Spinal cord (tissue), 10 donors: Measurements from ENCODE around the gene CD8A. TPM values are rescaled to one million over a fixed set of nuclear protein-coding genes. Genes with fewer than 3 reads are reported as not detected.
A peak's percentile ranks its signal among the peaks of the same experiment; 100 is the strongest.

ENCODE experiments used
- DNase-seq, 6 donors: peaks; one replicate each; pipeline versions ENCODE4 v3.0.0 to v3.0.0-alpha.2; 2013 to 2015; ENCODE audit warnings: low spot score in 6 of 6, low read depth in 4 of 6
- H3K27ac ChIP-seq: one replicate; pipeline ENCODE4 v1.5.1; 2013; ENCODE audit warnings: low read depth, low read length, control low read depth
- H3K27me3 ChIP-seq: one replicate; pipeline ENCODE4 v1.6.1; 2013; ENCODE audit warnings: low read length; ENCODE audit not compliant: control insufficient read depth, insufficient read depth
- H3K36me3 ChIP-seq: one replicate; pipeline ENCODE4 v1.6.1; 2013; ENCODE audit warnings: low read length; ENCODE audit not compliant: control insufficient read depth, insufficient read depth
- H3K4me1 ChIP-seq: one replicate; pipeline ENCODE4 v1.6.1; 2013; ENCODE audit warnings: low read length; ENCODE audit not compliant: control insufficient read depth, insufficient read depth
- H3K4me3 ChIP-seq: one replicate; pipeline ENCODE4 v1.5.1; 2013; ENCODE audit warnings: low read depth, low read length, control low read depth
- H3K9me3 ChIP-seq: one replicate; pipeline ENCODE4 v1.6.1; 2013; ENCODE audit warnings: low read length; ENCODE audit not compliant: control insufficient read depth, insufficient read depth
- WGBS: methylation state at CpG from one replicate; pipeline ENCODE4 v1.1.5; 2013; ENCODE audit warnings: missing lambda C conversion rate; ENCODE audit not compliant: insufficient coverage; 5-methylcytosine and 5-hydroxymethylcytosine counted together
- polyA plus RNA-seq, 2 donors: library from polyadenylated mRNA; unstranded; fragments of 120-200 nt; gene quantifications; one replicate each; pipeline ENCODE4 v1.2.1, GENCODE V29; 2013; ENCODE audit not compliant: insufficient read length in 2 of 2
- total RNA-seq, 2 donors: library from RNA; depleted of rRNA in 1 of 2; stranded (reverse); fragments of 120-200 nt in 1 of 2; fragments of >200 nt in 1 of 2; gene quantifications; one replicate each; pipeline versions ENCODE4 v1.2.3 to v1.2.4, GENCODE V29; 2013 to 2014
- donor health status: healthy.

The CD8A gene
- total and polyA plus RNA-seq, 4 donors: 0.88 to 4.2 (median 2.7) TPM

GRCh38 chr2:86782748-86783147 lies 8.0 kb downstream of the CD8A start:
- no peak overlapping the region for H3K4me3 ChIP-seq
- no peaks in the 10 kb centered on the region for H3K9me3 ChIP-seq
- H3K4me1 ChIP-seq: peaks cover 5% of the 10 kb centered on the region
- WGBS: 91% methylated on average over 6 of the region's 7 CpGs
- DNase-seq: no peak
- H3K27me3 ChIP-seq: peaks cover 10% of the 10 kb centered on the region
- no peaks in the 10 kb centered on the region for H3K36me3 ChIP-seq
- H3K27ac ChIP-seq: no peak overlapping the region

GRCh38 chr2:86781363-86781762 lies 9.3 kb downstream of the CD8A start:
- no peak overlapping the region for H3K27ac ChIP-seq
- no peaks in the 10 kb centered on the region for H3K4me1 ChIP-seq
- H3K9me3 ChIP-seq: no peaks in the 10 kb centered on the region
- peaks cover 5% of the 10 kb centered on the region for H3K27me3 ChIP-seq
- DNase-seq: no peak
- H3K36me3 ChIP-seq: no peaks in the 10 kb centered on the region
- no CpG with 5 or more reads among the region's 9 CpGs for WGBS
- H3K4me3 ChIP-seq: no peak overlapping the region

GRCh38 chr2:86779971-86780370 lies 10.7 kb downstream of the CD8A start:
- Histone ChIP-seq H3K4me1 (peaks cover under 1% of the 10 kb centered on the region), H3K4me3 (no peak overlapping the region), H3K27ac (no peak overlapping the region), H3K36me3 (peaks cover under 1% of the 10 kb centered on the region), H3K9me3 (no peaks in the 10 kb centered on the region), H3K27me3 (no peaks in the 10 kb centered on the region)
- DNase-seq: no peak
- 77% methylated on average over 1 of the region's 3 CpGs for WGBS

- H3K4me3 ChIP-seq: no peak overlapping the region
- H3K4me1 ChIP-seq: peaks cover 3% of the 10 kb centered on the region
- no peaks in the 10 kb centered on the region for H3K27me3 ChIP-seq
- no peak overlapping the region for H3K27ac ChIP-seq
- DNase-seq: no peak
- WGBS: no CpG with 5 or more reads among the region's 2 CpGs
- peaks cover 4% of the 10 kb centered on the region for H3K36me3 ChIP-seq
- H3K9me3 ChIP-seq: no peaks in the 10 kb centered on the region
These were observed 11.8 kb downstream of the CD8A start for GRCh38 chr2:86778957-86779356.

GRCh38 chr2:86776532-86776931 lies 14.2 kb downstream of the CD8A start:
- 93% methylated on average over 2 of the region's 7 CpGs for WGBS
- DNase-seq: no peak
- peaks cover 3% of the 10 kb centered on the region for H3K4me1 ChIP-seq
- H3K9me3 ChIP-seq: no peaks in the 10 kb centered on the region
- H3K36me3 ChIP-seq: peaks cover 12% of the 10 kb centered on the region
- H3K4me3 ChIP-seq: no peak overlapping the region
- H3K27me3 ChIP-seq: no peaks in the 10 kb centered on the region
- no peak overlapping the region for H3K27ac ChIP-seq

DNA sequence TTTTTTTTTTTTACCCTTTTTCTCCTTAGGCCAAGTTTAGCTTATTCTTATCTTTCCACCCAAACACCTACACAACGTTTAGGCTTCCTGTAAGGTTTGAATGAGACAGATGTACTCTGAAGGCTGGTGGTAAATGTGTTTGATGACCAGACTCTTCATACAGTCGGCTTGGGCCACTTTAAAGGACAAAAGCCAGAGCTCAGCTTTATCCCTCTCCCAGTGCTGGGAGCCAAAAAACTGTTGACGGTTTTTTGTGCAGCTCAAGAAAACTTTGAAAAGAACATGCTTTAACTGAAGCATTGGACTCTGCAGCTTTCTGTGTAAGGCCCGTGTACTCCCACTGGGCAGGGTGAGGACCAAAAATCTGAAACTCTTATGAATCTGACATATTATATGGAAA lies 15.4 kb downstream of the CD8A start:
- no peak overlapping the region for H3K27ac ChIP-seq
- no peak overlapping the region for H3K4me3 ChIP-seq
- WGBS: 0% methylated on average over 1 of the region's 4 CpGs
- DNase-seq: no peak
- peaks cover 15% of the 10 kb centered on the region for H3K36me3 ChIP-seq
- H3K27me3 ChIP-seq: no peaks in the 10 kb centered on the region
- no peaks in the 10 kb centered on the region for H3K9me3 ChIP-seq
- H3K4me1 ChIP-seq: peaks cover 3% of the 10 kb centered on the region

DNA sequence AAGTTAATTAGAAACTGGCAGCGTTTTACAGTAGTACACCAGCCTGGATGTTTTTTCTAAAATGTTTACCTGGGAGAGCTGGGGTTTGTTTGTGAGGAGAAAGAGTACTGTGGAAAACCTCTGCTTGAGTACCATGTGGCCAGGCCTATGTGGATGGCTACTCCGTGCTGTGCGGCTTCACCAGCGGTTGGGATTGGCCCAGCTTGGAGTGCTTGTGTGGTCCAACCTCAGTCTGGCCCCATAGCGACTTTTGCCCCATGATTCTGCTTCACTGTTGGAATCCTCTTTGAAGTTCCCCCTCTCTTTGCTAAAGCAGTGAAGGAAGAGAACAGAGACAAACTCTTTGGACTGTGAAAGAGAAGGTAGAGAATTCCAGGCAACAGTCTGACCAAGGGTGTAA lies 15.9 kb downstream of the CD8A start:
- 44% methylated on average over 5 of the region's 5 CpGs for WGBS
- H3K4me1 ChIP-seq: peaks cover 3% of the 10 kb centered on the region
- peaks cover 15% of the 10 kb centered on the region for H3K36me3 ChIP-seq
- DNase-seq: peak in 1 of 6 donors; percentile 15
- no peaks in the 10 kb centered on the region for H3K27me3 ChIP-seq
- no peak overlapping the region for H3K4me3 ChIP-seq
- H3K27ac ChIP-seq: no peak overlapping the region
- no peaks in the 10 kb centered on the region for H3K9me3 ChIP-seq

- Histone ChIP-seq H3K27ac (no peak overlapping the region), H3K27me3 (no peaks in the 10 kb centered on the region), H3K36me3 (peaks cover 18% of the 10 kb centered on the region), H3K9me3 (no peaks in the 10 kb centered on the region), H3K4me1 (peaks cover 3% of the 10 kb centered on the region), H3K4me3 (no peak overlapping the region)
- no CpG with 5 or more reads among the region's 5 CpGs for WGBS
- no peak for DNase-seq
These were observed 18.1 kb downstream of the CD8A start for GRCh38 chr2:86772611-86773010.

GRCh38 chr2:86770816-86771301 lies 19.9 kb downstream of the CD8A start:
- Histone ChIP-seq H3K27ac (no peak overlapping the region), H3K9me3 (no peaks in the 10 kb centered on the region), H3K4me1 (peaks cover 3% of the 10 kb centered on the region), H3K27me3 (no peaks in the 10 kb centered on the region), H3K36me3 (peaks cover 21% of the 10 kb centered on the region), H3K4me3 (no peak overlapping the region)
- DNase-seq: no peak
- WGBS: 98% methylated on average over 6 of the region's 6 CpGs

- Histone ChIP-seq H3K36me3 (peaks cover 21% of the 10 kb centered on the region), H3K4me3 (no peak overlapping the region), H3K9me3 (no peaks in the 10 kb centered on the region), H3K27ac (no peak overlapping the region), H3K4me1 (peaks cover 2% of the 10 kb centered on the region), H3K27me3 (no peaks in the 10 kb centered on the region)
- peak in 2 of 6 donors; percentile 18 to 52 for DNase-seq
- no CpG with 5 or more reads among the region's 4 CpGs for WGBS
These were observed 20.9 kb downstream of the CD8A start for GRCh38 chr2:86769838-86770237.
